ENCODE results near the gene PLA2G4B. TPM values are rescaled to one million over a fixed set of nuclear protein-coding genes. Genes with fewer than 3 reads are reported as not detected.

PLA2G4B gene
- total RNA-seq, 1 experiment from 2014 or later, result 11.0 TPM

- TF ChIP-seq STAT6 (CRISPR knock-in tag; conservative IDR thresholded peaks at IDR 0.05; ENCODE audit: low read depth) (no peak), ZNF425 (CRISPR knock-in tag; conservative IDR thresholded peaks at IDR 0.05) (no peak), ZBTB43 (CRISPR knock-in tag; IDR thresholded peaks at IDR 0.05) (no peak)
These were observed 57.9 kb downstream of the PLA2G4B start (continued) for GRCh38 chr15:41896566-41896965.

GRCh38 chr15:41897363-41897799 is 58.7 kb downstream of the PLA2G4B start:
- ChIA-PET CTCF (no interaction called here), POLR2A (interaction anchor here (0.6 kb wide), 1 partner anchor 345 kb away, joined by 5 read pairs; no protein-coding TSS in a partner anchor)
- ATAC-seq (no peak), DNase-seq (ENCODE audit: low spot score) (no peak)
- Mint-ChIP-seq H3K4me1 (no peaks in the 10 kb centered on the region), H3K4me3 (no peak overlapping the region), H3K9me3 (0 out of 2 replicates have a peak, but pooled peaks cover 4% of the 10 kb centered on the region), H3K27me3 (ENCODE audit: low read depth) (no peaks in the 10 kb centered on the region), H3K27ac (peak overlapping the region; percentile 26), H3K36me3 (peaks cover 20% of the 10 kb centered on the region)
- no peak for TF ChIP-seq NR2C2 (CRISPR knock-in tag; IDR thresholded peaks at IDR 0.05)

Small RNAs within 50 kb of the gene (microRNA-seq; reads per million reads assigned to microRNA genes)
- gene MIR4310 (ENCODE audit: borderline number of aligned reads), result not detected

Other genes starting within 250 kb of the PLA2G4B start
- gene MGA, start 178.4 kb upstream of the PLA2G4B start, total RNA-seq (2021), result 35.9 to 36.9 TPM (median 36.4 TPM) in 3 replicates
- gene MAPKBP1, start 64.4 kb upstream of the PLA2G4B start, total RNA-seq (2021), result 11.0 to 14.5 TPM (median 12.9 TPM) in 3 replicates
- gene JMJD7, start 10.8 kb upstream of the PLA2G4B start, total RNA-seq (2021), result 14.8 to 19.9 TPM (median 18.2 TPM) in 3 replicates
- gene SPTBN5, start 55.2 kb downstream of the PLA2G4B start, total RNA-seq (2021), result 1.2 to 2.3 TPM (median 2.0 TPM) in 3 replicates
- 20.8 to 23.9 TPM (median 21.3 TPM) in 3 replicates for gene EHD4, start 133.7 kb downstream of the PLA2G4B start, total RNA-seq (2021)
- 0.02 TPM in 1 of 3 replicates, not detected in the others for gene PLA2G4E, start 182.2 kb downstream of the PLA2G4B start, total RNA-seq (2021)